GM12872 (cell line): Measurements from ENCODE around the gene COPS2.

ENCODE experiments used
- TF ChIP-seq, protein P1 (sequence below): IDR thresholded peaks from 3 replicates; pipeline ENCODE4 v1.5.1; 2011; ENCODE audit warnings: low read depth, mild to moderate bottlenecking, low read length, moderate library complexity; ENCODE audit not compliant: insufficient read depth

COPS2 gene

DNA sequence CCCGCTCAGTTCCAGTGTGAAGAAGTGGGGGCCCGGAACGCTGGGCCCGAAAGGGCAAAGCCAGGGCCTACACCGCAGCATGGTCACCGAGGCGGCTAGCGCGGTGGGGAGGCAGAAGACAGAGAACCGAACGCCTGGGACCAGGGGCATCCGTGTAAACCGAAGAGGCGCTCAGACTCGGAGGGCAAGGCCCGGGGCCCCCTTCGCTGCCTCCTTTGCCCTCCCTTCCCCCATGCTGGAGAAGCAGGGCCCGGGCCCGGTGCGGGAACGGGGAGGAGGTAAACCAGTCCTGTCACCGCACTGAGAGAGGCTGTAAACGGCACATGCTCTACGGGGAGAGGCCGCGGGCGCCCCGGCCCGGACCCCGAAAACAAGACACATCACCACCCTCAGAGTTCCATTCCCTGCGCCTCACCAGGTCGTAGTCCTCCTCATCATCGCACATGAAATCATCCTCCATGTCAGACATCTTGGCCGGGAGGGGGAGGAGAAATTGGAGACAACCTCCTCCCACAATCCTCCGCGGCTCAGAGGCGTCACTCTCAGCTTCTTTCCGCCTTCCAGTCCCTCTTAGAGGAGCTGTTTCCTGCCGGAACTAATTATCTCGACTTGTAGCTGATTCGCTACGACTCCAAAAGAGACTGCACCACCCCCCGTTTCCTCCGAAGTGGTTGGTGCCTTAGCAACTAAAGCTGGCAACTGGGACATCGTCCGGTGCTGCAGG, at the start of gene COPS2:
Gene COPS2 (minus strand): TSS at position 490 of the 724 bp plus-strand sequence. CDS start 21 bp downstream, at position 469.
- TF ChIP-seq, protein P1, sequence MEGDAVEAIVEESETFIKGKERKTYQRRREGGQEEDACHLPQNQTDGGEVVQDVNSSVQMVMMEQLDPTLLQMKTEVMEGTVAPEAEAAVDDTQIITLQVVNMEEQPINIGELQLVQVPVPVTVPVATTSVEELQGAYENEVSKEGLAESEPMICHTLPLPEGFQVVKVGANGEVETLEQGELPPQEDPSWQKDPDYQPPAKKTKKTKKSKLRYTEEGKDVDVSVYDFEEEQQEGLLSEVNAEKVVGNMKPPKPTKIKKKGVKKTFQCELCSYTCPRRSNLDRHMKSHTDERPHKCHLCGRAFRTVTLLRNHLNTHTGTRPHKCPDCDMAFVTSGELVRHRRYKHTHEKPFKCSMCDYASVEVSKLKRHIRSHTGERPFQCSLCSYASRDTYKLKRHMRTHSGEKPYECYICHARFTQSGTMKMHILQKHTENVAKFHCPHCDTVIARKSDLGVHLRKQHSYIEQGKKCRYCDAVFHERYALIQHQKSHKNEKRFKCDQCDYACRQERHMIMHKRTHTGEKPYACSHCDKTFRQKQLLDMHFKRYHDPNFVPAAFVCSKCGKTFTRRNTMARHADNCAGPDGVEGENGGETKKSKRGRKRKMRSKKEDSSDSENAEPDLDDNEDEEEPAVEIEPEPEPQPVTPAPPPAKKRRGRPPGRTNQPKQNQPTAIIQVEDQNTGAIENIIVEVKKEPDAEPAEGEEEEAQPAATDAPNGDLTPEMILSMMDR: no peak

DNA sequence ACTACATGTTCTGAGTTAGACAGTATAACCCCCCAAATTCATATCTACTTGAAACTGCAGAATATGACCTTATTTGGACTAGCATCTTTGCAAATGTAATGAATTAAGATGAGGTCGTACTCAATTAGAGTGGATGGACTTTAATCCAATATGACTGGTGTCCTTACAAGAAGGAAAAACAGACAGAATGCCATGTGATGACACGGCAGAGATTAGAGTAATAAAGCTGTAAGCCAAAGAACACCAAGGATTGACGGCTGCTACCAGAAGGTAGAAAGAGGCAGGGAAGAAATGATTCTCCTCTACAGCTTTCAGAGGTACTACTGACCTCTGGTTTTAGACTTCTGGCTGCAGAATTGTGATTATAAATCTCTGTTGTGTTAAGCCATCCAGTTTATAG, 44.9 kb upstream of the COPS2 start:
- TF ChIP-seq, protein P1: no peak

DNA sequence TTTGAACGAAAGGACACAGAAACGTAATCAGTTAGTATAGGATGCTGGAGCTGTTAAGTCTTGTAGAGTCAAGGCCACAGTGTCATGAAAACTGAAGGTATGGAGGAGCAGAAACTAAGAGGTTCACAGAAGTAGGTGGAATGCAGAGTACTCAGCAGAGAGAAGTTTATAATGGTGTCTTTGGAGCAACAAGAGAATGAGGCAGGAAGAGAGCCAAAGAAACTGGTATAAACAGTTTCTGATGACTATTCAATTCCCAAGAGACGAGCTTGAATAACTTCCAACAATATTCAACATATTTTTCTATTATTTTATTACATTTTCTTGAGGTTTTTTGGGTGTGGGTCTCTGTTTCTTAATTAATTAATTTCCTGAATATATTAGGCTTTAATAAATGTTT, 44.3 kb upstream of the COPS2 start:
- TF ChIP-seq, protein P1: no peak

DNA sequence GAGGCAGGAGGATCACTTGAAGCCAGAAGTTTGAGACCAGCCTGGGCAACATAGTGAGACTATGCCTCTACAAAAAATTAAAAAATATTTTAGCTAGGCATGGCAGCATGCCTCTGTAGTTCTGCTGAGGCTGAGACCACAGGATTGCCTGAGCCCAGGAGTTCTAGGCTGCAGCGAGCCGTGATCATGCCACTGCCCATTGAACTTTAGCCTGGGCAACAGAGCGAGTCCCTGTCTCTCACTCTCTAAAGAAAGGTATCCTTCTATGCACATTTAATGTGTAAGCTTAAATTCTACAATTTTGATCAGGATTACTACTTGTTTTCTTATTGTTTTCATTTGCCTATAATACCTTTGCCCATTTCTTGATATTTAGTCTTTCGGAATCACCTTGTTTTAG, 41.5 kb upstream of the COPS2 start:
- TF ChIP-seq, protein P1: no peak

DNA sequence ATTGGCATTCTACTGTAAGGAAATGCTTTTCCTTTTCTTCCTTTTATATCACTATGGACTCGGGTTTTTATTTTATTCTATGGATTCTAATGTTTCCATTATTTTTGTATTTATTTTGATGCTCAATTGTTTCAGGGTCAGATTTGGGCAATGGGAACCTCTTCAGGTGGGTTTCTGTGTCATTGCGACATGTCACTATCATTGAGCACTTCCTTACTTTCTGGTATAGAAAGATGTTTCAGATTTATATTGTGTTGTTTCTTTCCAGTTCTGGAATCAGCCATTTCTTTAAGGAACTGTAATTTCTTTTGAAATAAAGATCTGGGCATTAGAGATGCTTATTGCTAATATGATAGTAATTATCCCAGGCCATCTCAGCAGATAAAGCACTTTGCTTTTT, 36.5 kb upstream of the COPS2 start:
- TF ChIP-seq, protein P1: no peak

DNA sequence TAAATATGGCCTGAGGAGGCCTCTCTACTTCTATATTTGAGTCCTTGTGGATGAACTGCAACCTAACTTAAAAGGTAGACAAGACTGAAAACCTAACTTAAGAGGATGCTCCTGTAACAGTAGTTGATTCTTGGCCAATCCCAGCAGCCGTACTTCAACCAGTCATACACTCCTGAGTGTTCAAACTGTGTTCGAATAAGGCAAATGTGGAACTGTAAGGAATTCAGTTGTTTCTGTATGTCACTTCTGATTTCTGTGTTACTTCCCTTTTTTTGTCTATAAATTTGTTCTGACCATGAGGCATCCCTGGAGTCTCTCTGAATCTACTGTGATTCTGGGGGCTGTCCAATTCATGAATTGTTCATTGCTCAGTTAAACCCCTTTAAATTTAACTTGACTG, 35.2 kb upstream of the COPS2 start:
- TF ChIP-seq, protein P1: no peak

DNA sequence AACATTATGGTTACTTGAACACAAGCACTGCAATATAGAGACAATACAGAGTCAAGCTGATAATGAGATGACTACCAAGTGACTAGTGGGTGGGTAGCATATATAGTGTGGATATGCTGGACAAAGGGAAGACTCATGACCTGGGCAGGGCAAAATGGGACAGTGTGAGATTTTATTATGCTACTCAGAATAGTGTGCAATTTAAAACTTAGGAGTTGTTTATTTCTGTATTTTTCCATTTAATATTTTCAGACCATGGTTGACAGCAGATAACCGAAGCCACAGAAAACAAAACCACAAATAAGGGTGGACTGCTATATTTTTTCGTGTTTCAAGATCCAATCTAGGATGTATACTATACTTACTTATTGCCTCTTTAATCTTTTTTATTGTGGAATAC, 34.2 kb upstream of the COPS2 start:
- TF ChIP-seq, protein P1: no peak

DNA sequence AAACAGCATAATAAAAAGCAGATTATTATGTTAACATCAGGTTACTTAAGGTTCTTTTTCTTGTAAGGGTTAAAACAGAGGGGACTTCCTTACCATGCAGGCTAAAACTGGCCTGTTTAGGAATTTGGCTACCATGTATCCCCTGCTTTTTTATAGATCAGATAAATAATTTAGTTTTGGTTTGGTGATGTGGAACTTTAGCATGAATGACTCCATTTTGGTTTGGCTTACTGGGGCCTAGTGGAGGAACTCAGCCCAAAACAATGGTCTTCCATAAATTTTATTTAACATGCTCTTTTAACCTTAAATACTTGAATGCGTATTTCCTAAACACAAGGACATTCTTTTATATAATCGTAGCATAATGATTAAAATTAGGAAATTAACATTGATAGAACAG, 33.5 kb upstream of the COPS2 start:
- TF ChIP-seq, protein P1: no peak
